T-cell (primary cell): Measurements from ENCODE around the gene IFITM2. TPM values are rescaled to one million over a fixed set of nuclear protein-coding genes. Genes with fewer than 3 reads are reported as not detected.
"Not testable (repeated sequence)": the region's sequence is repeated elsewhere in the genome, so short reads cannot be mapped to it uniquely, and the experiment has no call there.

Source experiments
- ATAC-seq, 4 experiments: fragments of 200-7000 bp in 3 of 4; fragments of 150-1000 bp in 1 of 4; cut with Tn5 transposase; replicated peaks in 1 of 4; 1 replicate in 3 of 4; 2 replicates in 1 of 4; pipeline ENCODE4 v1.10.0; 2021; ENCODE audit warnings: moderate library complexity in 3 of 4, mild to moderate bottlenecking in 2 of 4, moderate number of reproducible peaks in 1 of 4
- CTCF ChIA-PET, 2 donors: fragments of 300-600 bp; sonication (Branson Sonifier 250); formaldehyde crosslinking; loops; one replicate each; lab custom pipeline; 2022; ENCODE audit warnings: antibody characterized with exemption in 2 of 2; lab: Charles Lee
- POLR2A ChIA-PET, 2 donors: fragments of 300-600 bp; sonication (Branson Sonifier 250); formaldehyde crosslinking; loops; one replicate each; lab custom pipeline; 2022; ENCODE audit warnings: antibody characterized with exemption in 2 of 2; lab: Charles Lee
- DNase-seq, 35 experiments: peaks; one replicate each; pipeline versions ENCODE4 v3.0.0 to v3.0.0-alpha.2; 2013 to 2023
- H3K27ac ChIP-seq: one replicate; pipeline ENCODE4 v1.5.1; 2013; ENCODE audit warnings: low read length
- H3K27me3 ChIP-seq, 2 experiments: replicated peaks in 1 of 2; 1 replicate in 1 of 2; 2 replicates in 1 of 2; pipeline versions ENCODE4 v1.6.1 to v1.7.0; 2013; ENCODE audit warnings: low read length in 1 of 2, mixed read lengths in 1 of 2; ENCODE audit not compliant: control insufficient read depth in 2 of 2, insufficient read depth in 2 of 2; ENCODE audit errors: extremely low read depth in 1 of 2
- H3K36me3 ChIP-seq, 2 donors: 1 replicate in 1 of 2; 2 replicates in 1 of 2; pipeline versions ENCODE4 v1.6.1 to v1.7.0; 2013; ENCODE audit warnings: low read length in 1 of 2; ENCODE audit not compliant: control insufficient read depth in 2 of 2, insufficient read depth in 1 of 2; ENCODE audit errors: extremely low read depth in 1 of 2
- H3K4me1 ChIP-seq, 2 experiments: 1 replicate in 1 of 2; 2 replicates in 1 of 2; pipeline versions ENCODE4 v1.6.1 to v1.7.0; 2013; ENCODE audit warnings: low read length in 2 of 2, mixed read lengths in 1 of 2; ENCODE audit not compliant: insufficient read depth in 2 of 2, control insufficient read depth in 1 of 2; ENCODE audit errors: extremely low read depth in 1 of 2
- H3K4me3 ChIP-seq, 2 donors: 1 replicate in 1 of 2; 2 replicates in 1 of 2; pipeline versions ENCODE4 v1.5.1 to v1.7.0; 2013; ENCODE audit warnings: mild to moderate bottlenecking in 2 of 2, low read length in 1 of 2, moderate library complexity in 1 of 2; ENCODE audit not compliant: control insufficient read depth in 1 of 2; ENCODE audit errors: extremely low read depth in 1 of 2
- H3K9me3 ChIP-seq: 2 replicates; pipeline ENCODE4 v1.7.0; 2013
- H3K27ac Mint-ChIP-seq, 2 donors: one replicate each; pipeline ENCODE4 v1.8.0; 2020 to 2021; ENCODE audit warnings: mild to moderate bottlenecking in 2 of 2, mixed read lengths in 2 of 2
- H3K27me3 Mint-ChIP-seq, 2 donors: one replicate each; pipeline ENCODE4 v1.8.0; 2021 to 2022; ENCODE audit warnings: mixed read lengths in 2 of 2
- H3K36me3 Mint-ChIP-seq: one replicate; pipeline ENCODE4 v1.8.0; 2021; ENCODE audit warnings: mixed read lengths
- H3K4me1 Mint-ChIP-seq, 3 donors: one replicate each; pipeline ENCODE4 v1.8.0; 2020 to 2022; ENCODE audit warnings: mixed read lengths in 3 of 3, mild to moderate bottlenecking in 1 of 3
- H3K4me3 Mint-ChIP-seq, 3 donors: one replicate each; pipeline ENCODE4 v1.8.0; 2020 to 2022; ENCODE audit warnings: mild to moderate bottlenecking in 3 of 3, mixed read lengths in 3 of 3, moderate library complexity in 3 of 3
- H3K9me3 Mint-ChIP-seq, 3 donors: one replicate each; pipeline ENCODE4 v1.8.0; 2020 to 2022; ENCODE audit warnings: mixed read lengths in 3 of 3
- WGBS: methylation state at CpG from one replicate; pipeline ENCODE4 v1.1.5; 2013; ENCODE audit warnings: missing lambda C conversion rate; ENCODE audit not compliant: insufficient coverage; 5-methylcytosine and 5-hydroxymethylcytosine counted together
- total RNA-seq, 35 experiments: library from RNA in 6 of 35; stranded (reverse) in 6 of 35; fragments of 120-200 nt in 1 of 35; gene quantifications; one replicate each; pipeline versions ENCODE4 v1.2.1 to v1.2.4 and lab custom pipeline; 2013 to 2026

IFITM2 gene
- total RNA-seq, 5 donors from 2014 or later (not counting 1 experiment from before 2014, with no cell fraction given) = 276 to 654 (median 359) TPM

- peak overlapping the region; percentile 81 to 85 (median 83) for H3K4me3 Mint-ChIP-seq
- not testable (repeated sequence) for H3K36me3 Mint-ChIP-seq, H3K27me3 Mint-ChIP-seq, H3K27me3 ChIP-seq, H3K9me3 Mint-ChIP-seq, H3K36me3 ChIP-seq, H3K9me3 ChIP-seq
- 0% methylated on average over 7 of the region's 16 CpGs for WGBS
- Histone ChIP-seq H3K4me3 (peak overlapping the region; percentile 54 to 60), H3K4me1 (peaks cover 14 to 34% of the 10 kb centered on the region in 2 experiments), H3K27ac (peak overlapping the region; percentile 88)
- peaks cover 27 to 40% (median 35%) of the 10 kb centered on the region in 3 donors for H3K4me1 Mint-ChIP-seq
- ChIA-PET POLR2A (interaction anchor here in 1 of 2 donors (0.6 kb wide), 1 partner anchor 20 kb away, joined by 3 read pairs; the partner anchor contains the start of gene PGGHG), CTCF (interaction anchor here (0.5 to 3.7 kb wide), 2 partner anchors 18 kb away, joined by 3 to 23 read pairs; no protein-coding TSS in a partner anchor)
- DNase-seq (peak in 33 of 35 experiments; percentile 28 to 78 (median 59)), ATAC-seq (peak; percentile 15 to 54 (median 35))
- peak overlapping the region; percentile 98 for H3K27ac Mint-ChIP-seq
Observed at GRCh38 chr11:268716-269145, 38.9 kb upstream of the IFITM2 start.

GRCh38 chr11:269146-269890, 38.3 kb upstream of the IFITM2 start:
- WGBS = 0% methylated on average over 8 of the region's 21 CpGs

GRCh38 chr11:270451-271318, 36.9 kb upstream of the IFITM2 start:
- H3K27me3 ChIP-seq = no peaks in the 10 kb centered on the region
- WGBS = 87% methylated on average over 14 of the region's 18 CpGs
- H3K4me1 ChIP-seq = peaks cover 14 to 34% of the 10 kb centered on the region in 2 experiments
- ATAC-seq (no peak), DNase-seq (no peak)
- H3K4me1 Mint-ChIP-seq = peaks cover 27 to 44% (median 35%) of the 10 kb centered on the region in 3 donors
- no peak overlapping the region for H3K4me3 Mint-ChIP-seq
- H3K36me3 ChIP-seq = no peaks in the 10 kb centered on the region
- peak overlapping the region; percentile 98 for H3K27ac Mint-ChIP-seq
- no peaks in the 10 kb centered on the region for H3K36me3 Mint-ChIP-seq
- ChIA-PET POLR2A (no interaction called here), CTCF (interaction anchor here (0.5 to 1.1 kb wide), 2 partner anchors 20 to 184 kb away, joined by 3 to 4 read pairs; no protein-coding TSS in a partner anchor)
- peak overlapping the region; percentile 88 for H3K27ac ChIP-seq
- no peaks in the 10 kb centered on the region for H3K9me3 Mint-ChIP-seq
- H3K4me3 ChIP-seq = no peak overlapping the region
- H3K9me3 ChIP-seq = no peaks in the 10 kb centered on the region
- no peaks in the 10 kb centered on the region for H3K27me3 Mint-ChIP-seq

More at GRCh38 chr11:269146-269890, 38.3 kb upstream of the IFITM2 start:
- ChIA-PET POLR2A (no interaction called here), CTCF (no interaction called here)
- H3K4me3 ChIP-seq = peak overlapping the region; percentile 54 to 60
- no peaks in the 10 kb centered on the region for H3K36me3 ChIP-seq
- Mint-ChIP-seq H3K27ac (peak overlapping the region; percentile 98), H3K36me3 (no peaks in the 10 kb centered on the region), H3K9me3 (no peaks in the 10 kb centered on the region), H3K4me3 (peak overlapping the region; percentile 81 to 85 (median 83)), H3K27me3 (no peaks in the 10 kb centered on the region), H3K4me1 (peaks cover 27 to 40% (median 35%) of the 10 kb centered on the region in 3 donors)
- peaks cover 14 to 34% of the 10 kb centered on the region in 2 experiments for H3K4me1 ChIP-seq
- DNase-seq (peak in 34 of 35 experiments; percentile 39 to 84 (median 58)), ATAC-seq (peak; percentile 60 to 78 (median 66))
- H3K27ac ChIP-seq = peak overlapping the region; percentile 88
- no peaks in the 10 kb centered on the region for H3K9me3 ChIP-seq
- H3K27me3 ChIP-seq = no peaks in the 10 kb centered on the region

GRCh38 chr11:271319-271715, 36.3 kb upstream of the IFITM2 start:
- Mint-ChIP-seq H3K4me1 (peaks cover 28 to 44% (median 35%) of the 10 kb centered on the region in 3 donors), H3K27me3 (no peaks in the 10 kb centered on the region), H3K36me3 (no peaks in the 10 kb centered on the region), H3K9me3 (peaks cover 0 to 4% (median 0%) of the 10 kb centered on the region in 3 donors), H3K4me3 (no peak overlapping the region), H3K27ac (no peak overlapping the region)
- ChIA-PET CTCF (interaction anchor here (0.5 to 1.1 kb wide), 2 partner anchors 21 to 184 kb away, joined by 3 to 4 read pairs; no protein-coding TSS in a partner anchor), POLR2A (no interaction called here)
- ATAC-seq (no peak), DNase-seq (no peak)
- no peak overlapping the region for H3K27ac ChIP-seq
- H3K4me3 ChIP-seq = no peak overlapping the region
- H3K36me3 ChIP-seq = no peaks in the 10 kb centered on the region
- H3K27me3 ChIP-seq = no peaks in the 10 kb centered on the region
- no peaks in the 10 kb centered on the region for H3K9me3 ChIP-seq
- H3K4me1 ChIP-seq = peaks cover 14 to 34% of the 10 kb centered on the region in 2 experiments
- 100% methylated on average over 3 of the region's 8 CpGs for WGBS

GRCh38 chr11:272195-272930, 35.3 kb upstream of the IFITM2 start:
- ATAC-seq (no peak), DNase-seq (no peak)
- H3K9me3 ChIP-seq = no peaks in the 10 kb centered on the region
- POLR2A ChIA-PET = no interaction called here
- peaks cover 13 to 32% of the 10 kb centered on the region in 2 experiments for H3K4me1 ChIP-seq
- H3K27me3 ChIP-seq = no peaks in the 10 kb centered on the region
- no peak overlapping the region for H3K4me3 ChIP-seq
- H3K4me1 Mint-ChIP-seq = peaks cover 32 to 45% (median 38%) of the 10 kb centered on the region in 3 donors
- H3K4me3 Mint-ChIP-seq = no peak overlapping the region
- WGBS = 89% methylated on average over 16 of the region's 22 CpGs
- peaks cover 0 to 9% (median 0%) of the 10 kb centered on the region in 3 donors for H3K9me3 Mint-ChIP-seq
- no peaks in the 10 kb centered on the region for H3K36me3 ChIP-seq
- no peaks in the 10 kb centered on the region for H3K27me3 Mint-ChIP-seq
- no peaks in the 10 kb centered on the region for H3K36me3 Mint-ChIP-seq
- H3K27ac ChIP-seq = no peak overlapping the region
- CTCF ChIA-PET = interaction anchor here in 1 of 2 donors (1.1 kb wide), 1 partner anchor 22 kb away, joined by 3 read pairs; no protein-coding TSS in a partner anchor
- peak overlapping the region in 1 of 2 donors; percentile 66 for H3K27ac Mint-ChIP-seq
